ENCODE results near the gene DMGDH.

Gene DMGDH

DNA sequence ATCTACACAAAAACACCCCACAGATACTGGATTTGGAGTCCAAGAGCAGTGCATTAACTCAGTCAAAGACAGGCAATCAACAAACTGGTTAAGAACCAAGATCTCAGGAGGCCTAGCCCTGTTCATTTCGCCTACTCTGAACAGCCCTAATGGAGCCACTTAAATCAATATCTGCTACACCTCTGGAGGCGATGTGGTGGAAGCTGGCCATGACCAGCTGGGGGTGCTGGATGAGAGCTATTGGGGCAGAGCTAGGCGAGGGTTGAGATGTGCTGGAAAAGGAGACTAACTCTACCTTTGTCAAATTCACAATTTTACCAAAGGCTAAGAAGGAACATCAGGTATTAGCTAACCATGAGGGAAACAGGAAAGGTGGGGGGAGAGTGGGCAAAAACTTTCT is 61.1 kb downstream of the DMGDH start:
- no peak for DNase-seq

DNA sequence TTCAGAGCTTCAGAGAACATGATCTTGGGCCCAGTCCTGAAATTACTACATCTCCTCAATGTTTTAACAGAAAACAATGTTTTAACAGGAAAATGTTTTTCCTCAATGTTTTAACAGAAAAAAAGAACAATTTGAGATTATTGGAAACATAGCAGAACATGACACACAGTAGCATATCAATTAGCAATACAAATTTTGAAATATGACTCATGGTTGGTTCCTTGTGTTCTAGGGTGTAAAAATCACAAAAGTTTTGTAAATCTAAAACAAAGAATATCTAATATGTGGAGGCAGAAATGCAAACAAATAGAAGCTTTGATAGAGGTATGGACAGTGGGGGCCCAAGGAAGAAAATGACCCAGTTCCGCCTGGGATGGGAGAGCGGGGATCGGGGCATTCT is 61.6 kb downstream of the DMGDH start:
- no peak for DNase-seq

DNA sequence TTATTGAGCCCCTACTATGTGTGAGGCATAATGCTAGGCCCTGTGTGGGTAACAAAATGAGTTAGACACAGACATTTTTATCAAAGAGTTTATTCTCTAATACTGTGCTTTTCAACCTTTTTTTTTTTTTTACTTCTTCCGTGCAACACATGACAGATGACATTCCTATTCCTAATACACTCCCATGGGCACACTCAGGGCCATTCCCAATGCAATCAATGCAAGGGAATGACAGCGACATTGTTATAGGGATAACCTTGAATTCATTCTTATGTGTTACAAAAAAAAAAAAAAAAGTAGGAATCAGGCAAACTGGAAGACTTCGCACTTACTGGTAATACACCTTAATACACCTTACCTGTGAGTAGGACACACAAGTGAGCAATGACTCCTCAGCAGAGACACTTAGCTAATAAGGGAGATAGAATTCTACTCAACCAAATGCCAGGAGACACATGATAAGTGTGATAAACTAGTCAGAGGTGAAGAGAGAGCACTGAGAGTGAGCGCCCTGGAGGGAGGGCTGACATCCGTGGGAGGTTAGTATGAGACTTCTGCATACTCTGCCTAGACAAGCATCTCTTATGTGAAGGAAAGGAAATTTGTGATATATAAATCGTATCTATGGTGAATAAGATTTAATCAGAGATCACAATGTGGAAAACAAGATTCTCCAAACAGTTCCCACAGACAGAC is 63.4 kb downstream of the DMGDH start:
- no peak for DNase-seq

DNA sequence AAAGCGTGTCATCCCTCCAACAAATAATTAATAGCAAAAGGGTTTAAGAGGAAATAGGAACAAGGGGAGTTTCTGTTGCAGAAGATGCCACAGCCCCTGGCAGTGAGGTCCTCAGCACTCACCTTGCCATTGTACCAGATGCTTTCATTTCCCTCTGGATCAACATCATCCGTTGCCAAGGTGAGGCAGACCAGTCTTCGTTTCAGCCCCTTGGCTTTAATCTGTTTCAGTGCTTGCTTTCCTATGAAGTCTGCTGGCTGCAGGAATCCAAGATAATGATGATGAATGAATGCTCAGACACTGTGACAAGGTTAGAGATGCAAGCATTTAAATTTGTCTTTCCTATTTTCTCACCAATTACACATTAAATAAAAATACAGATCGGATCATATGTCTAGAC is 64.3 kb downstream of the DMGDH start:
- no peak for DNase-seq

DNA sequence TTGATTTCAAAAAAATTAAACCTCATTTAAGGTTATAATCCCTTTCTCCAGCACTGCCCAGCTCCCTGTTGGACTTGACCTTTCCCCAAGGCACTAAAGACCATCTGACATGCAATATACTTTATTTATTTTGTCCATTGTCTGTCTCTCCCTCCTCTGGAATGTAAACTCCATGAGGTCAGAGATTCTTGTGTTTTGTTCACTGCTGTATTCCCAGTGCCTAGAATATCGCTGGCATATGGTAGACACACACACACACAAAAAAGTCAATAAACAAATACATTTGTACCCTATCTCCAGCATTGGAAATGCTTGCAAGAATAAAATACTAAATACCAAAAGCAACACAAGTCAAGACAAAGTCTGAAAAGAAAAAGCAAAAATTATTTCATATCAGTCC is 67.1 kb downstream of the DMGDH start:
- DNase-seq: no peak

DNA sequence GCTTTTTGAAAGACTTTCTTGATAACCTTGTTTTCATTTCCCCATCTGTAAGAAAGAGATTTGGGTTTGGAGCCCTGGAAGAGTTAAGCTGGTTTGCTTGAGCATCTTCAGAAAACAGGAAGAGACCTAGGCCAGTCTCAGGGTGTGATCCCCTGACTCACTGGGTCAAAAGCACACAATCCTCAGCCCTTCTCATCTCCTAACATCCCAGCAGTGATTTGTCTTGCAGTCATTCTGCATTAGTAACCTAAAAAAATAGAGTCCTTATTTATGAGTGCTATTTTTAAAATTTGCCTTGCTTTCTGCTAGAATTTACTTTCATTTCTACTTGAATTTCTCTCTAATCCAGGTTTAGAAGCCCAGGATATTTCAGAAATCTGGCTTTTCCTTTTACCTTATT is 68.0 kb downstream of the DMGDH start:
- DNase-seq: no peak

DNA sequence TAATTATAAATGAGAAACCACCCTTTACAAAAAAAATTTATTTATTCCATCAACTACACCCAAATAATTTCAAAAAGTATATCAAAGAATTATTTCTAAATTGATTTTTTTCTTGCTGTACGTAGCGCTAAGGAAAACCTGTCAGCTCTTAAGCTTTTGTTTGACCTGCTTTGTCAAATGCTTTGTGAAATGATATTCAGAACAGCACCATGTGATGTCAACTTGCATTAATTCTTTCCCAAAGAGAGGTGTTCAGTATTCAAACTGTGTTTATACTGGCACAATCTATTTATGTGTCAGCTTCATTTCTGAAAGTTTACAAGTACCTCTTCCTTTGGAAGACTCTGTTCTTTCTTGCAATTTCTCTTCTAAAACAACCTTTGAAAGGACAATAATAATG is 72.4 kb downstream of the DMGDH start:
- DNase-seq: no peak

DNA sequence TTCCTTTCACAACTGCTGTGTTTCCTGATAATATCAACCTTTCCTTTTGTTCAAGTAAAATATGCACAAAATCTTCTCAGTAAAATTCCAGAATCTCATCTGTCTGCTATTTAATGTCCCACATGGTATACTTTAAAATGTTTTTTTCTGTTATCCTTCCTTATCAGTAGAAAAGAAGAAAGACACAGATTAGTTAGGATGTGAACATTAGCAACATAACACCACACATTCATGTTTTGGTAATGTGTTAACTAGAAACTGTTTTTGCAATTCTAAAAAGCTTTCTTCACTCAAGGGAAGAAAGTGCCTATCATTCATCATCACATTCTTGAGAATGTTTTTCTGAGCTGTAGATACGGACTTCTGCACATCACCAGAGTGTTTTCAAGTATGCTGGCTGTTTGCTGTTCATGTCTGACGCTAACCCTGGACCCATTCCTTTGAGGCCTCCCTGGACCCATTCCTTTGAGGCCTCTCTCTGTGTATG is 73.9 kb downstream of the DMGDH start:
- no peak for DNase-seq

DNA sequence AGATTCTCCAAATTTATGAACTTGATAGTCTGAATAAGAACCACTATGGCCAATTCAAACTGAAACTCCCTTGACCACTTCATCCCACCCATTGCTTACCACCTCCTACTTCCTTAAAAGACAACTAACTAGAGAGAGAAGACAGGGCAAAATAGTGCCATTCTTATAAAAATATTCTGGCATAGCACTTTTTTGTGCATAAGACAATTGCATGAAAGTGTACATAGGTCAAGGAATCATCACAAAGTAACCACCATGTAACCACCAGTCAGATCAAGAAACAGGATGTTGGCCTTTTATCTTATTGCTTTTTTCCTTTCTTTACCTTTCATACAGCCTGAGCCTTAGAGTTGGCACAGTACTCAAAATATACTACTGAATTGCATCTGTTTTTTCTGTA is 76.3 kb downstream of the DMGDH start:
- DNase-seq: peak; percentile 24

DNA sequence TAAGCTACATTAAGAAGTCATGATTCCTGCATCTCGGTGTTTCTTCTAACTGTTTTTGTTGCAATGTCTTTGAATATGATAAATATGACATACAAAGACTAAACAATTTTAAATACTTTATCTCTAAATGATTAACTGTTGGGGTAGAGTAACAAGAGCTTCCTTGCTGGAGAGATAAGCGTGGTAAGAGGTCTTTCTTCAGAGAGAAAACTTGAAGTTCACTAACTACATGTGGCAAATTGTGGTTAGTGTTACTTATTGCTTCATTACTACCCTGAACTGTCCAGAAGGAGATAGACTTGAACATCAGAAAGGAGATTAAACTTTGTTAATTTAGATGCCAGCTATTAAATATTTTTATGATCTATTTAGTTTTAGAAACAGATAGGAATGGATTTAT is 77.3 kb downstream of the DMGDH start:
- no peak for DNase-seq

DNA sequence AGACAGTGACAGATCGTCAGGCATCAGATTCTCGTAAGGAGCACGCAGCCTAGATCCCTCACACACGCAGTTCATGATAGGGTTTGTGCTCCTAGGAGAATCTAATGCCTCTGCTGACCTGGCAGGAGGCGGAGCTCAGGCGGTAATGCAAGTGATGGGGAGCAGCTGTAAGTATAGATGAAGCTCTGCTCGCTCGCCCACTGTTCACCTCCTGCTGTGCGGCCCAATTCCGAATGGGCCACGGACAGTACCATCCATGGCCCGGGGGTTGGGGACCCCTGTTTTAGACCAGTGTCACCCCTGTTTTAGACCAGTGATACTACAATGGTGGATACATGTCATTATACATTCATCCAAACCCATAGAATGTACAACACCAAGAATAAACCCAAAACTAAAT is 80.4 kb downstream of the DMGDH start:
- no peak for DNase-seq

DNA sequence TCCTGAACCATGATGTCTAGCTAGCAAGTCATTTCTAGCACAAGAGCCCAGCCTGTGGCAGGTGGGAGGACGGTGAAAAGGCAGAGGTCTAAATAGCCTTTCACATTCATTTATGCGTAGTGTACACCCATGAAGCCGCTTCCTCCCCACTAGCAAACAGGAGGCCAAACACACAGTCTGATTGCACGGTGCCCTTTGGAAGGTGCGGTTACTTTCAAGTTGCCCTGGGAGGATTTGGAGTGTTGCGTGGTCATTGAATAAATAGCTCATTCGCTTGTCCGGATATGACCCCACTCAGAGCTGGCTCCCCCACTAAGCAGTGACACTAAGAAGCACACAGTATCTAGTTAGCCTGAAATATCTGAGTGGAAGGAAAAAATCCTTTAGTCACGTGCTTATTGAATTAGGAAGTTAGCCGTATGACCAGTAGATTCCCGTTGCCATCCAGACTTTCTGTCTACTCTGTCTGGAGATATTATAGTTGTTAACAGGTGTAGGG is 83.7 kb downstream of the DMGDH start:
- DNase-seq: peak; percentile 59

DNA sequence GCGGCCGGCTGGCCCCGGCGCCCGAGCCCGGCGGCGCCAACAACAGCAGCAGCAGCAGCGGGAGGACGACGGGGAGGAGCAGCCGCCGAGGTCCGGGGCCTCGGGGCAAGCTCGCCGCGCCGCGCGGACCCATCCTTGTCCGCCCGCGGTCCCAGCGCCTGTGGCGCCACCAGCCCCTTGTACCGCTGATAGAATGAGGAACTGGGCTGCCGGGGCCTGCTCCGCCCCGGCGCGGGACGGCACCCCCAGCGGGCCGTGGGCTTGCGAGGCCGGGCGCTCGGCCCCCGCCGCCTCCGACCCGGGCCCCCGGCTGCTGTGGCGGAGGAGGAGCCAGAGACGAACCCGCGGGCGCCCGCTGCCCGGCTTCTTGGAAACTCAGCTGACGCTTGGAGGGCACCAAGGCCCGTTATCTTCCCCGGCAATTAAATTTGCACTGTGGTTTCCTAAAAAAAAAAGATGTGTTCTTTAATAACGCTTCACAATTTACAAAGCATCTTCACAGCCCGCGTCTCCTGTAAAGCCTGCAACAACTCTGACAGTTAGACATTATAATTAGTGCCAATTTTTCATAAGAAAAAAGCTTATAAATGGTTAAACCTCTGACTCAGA is 84.3 kb downstream of the DMGDH start, which contains the start of gene ARSB:
ARSB (minus strand) TSS at position 195 of the 609 bp plus-strand sequence; CDS start at position 133, 62 bp downstream.
- peak; percentile 74 for DNase-seq

DNA sequence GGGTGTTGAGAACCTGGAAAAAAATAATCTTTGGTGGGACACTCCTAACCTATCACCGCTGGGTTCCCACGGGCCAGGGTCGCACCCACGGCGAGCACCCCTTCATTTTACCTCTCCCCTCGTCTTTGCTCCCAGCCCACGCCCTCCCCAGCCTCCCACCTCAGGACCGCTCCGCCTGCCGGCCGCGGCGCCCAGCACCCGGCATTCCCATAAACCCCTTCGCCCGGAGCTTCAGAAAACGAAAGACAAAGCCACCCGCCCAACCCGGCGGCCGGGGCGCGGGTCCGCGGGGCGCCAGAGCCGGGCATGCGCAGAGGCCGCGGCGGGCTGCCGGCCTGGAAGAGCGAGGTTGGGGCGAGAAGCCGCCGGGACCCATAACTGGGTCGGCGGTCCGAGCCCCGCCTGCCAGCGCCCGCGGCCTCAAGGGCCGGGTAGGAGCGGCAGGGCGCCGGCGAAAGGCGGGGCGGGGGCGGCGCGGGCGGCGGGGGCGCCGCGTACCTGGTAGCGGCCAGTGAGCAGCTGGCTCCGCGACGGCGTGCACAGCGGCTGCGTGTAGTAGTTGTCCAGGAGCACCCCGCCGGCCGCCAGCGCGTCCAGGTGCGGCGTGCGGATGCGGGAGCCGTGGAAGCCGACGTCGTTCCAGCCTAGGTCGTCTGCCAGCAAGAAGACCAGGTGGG is 84.9 kb downstream of the DMGDH start:
- peak; percentile 90 for DNase-seq

DNA sequence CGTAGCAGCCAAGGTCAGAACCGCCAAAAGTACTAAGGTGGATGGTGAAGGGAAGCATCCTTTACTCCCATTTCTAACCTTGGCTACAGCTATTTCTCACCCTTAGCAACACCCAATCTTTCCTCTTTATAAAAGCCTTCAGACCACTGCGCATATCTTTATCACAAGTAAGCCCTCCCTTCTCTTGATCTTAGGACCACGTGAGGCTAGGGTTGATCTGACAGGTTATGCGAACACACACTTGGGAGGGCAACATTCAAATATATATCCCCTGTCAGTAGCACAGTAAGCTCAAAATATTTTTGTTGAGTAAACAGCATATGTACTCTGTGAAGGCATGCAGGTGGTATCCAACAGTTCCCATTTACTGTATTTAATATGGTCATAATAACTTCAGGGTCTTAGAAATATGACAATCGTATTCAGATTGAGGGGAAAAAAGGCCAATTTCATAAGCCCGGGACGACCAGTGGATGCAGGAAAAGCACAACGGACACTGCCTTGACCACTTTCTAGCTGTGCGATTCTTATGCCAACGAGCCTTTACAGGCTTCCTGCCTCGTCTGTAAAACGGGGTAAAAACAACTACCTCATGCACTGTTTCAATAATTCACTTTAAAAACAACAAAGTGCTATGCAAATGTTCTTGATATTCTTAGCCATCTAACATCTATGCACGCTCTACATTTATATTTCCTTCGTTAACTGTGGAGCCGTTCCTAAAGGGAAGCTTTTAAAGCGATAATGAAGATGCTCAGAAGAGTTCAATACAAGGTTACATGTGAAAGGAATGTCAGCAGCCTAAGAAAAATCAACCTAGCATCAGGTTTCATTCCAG is 85.7 kb downstream of the DMGDH start:
- no peak for DNase-seq

DNA sequence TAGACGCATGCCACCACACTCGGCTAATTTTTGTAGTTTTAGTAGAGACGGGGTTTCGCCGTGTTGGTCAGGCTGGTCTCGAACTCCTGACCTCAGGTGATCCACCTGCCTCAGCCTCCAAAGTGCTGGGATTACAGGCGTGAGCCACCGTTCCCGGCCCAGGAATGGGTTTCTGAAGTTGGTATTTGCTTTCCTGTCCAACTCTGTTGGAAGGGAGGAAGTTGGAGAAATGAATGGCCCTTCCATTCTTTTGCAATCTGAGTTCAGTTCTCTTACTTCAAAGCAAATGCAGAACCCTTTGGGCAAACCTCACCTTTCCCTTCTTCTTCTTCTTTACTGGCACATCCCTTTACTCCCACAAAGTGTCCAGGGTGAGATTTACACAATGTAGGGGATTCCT is 86.3 kb downstream of the DMGDH start:
- DNase-seq: peak; percentile 19

DNA sequence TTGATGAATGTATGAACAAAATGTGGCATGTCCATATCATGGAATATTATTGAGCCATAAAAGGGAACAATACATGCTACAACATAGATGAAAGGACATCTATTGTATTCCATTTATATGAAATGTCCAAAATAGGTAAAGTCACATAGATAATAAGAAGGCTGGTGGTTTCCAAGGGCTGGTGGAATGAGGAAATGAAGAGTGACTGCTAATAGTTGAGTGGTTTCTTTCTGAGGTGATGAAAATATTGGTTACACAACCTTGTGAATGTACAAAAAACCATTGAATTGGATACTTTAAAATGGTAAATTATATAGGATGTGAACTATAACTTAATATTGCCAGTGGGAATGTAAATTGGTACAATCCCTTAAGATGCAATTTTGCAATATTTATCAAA is 89.6 kb downstream of the DMGDH start:
- peak; percentile 71 for DNase-seq

DNA sequence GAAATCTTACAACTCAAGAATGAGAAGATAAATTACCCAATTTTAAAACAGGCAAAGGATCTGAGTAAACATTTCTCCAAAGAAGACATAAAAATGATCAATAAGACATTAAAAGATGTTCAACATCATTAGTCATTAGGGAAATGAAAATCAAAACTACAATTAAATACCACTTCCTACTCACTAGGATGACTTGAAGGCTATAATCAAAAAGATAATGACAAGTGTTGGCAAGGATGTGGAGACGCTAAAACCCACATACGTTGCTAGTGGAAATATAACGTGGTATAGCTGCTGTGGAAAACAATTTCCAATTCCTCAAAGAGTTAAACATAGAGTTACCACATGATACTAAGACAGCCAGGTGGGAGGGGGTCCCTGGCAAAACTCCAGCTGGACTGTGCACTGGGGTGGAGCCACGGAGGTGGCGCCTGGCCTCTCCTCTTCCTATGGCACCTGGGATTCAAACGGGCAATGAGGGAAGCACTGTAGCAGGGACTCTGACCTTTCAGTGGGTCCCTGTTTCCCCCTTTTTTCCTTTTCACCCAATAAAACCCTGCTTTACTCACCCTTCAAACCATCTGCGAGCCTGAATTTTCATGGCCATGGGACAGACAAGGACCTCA is 90.2 kb downstream of the DMGDH start:
- DNase-seq: no peak

DNA sequence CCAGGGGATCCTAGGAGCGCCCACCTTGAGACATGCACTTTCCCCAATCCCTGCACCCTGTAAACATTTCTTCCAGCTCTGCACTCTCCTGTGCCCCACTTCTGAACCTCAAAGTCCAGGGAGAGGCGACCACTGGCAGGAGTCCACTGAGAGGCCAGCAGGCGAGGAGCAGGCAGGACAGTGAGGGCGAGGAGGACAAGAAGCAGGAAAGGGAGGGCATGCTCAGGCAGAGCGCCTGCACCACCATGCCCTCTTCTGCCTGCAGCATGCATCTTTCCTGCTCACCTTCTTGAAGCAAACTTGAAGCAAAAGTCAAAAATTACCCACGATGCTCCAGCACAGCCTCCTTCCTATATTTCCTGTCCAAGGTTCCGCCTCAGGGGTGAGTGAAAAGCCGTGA is 94.4 kb downstream of the DMGDH start:
- DNase-seq: no peak

DNA sequence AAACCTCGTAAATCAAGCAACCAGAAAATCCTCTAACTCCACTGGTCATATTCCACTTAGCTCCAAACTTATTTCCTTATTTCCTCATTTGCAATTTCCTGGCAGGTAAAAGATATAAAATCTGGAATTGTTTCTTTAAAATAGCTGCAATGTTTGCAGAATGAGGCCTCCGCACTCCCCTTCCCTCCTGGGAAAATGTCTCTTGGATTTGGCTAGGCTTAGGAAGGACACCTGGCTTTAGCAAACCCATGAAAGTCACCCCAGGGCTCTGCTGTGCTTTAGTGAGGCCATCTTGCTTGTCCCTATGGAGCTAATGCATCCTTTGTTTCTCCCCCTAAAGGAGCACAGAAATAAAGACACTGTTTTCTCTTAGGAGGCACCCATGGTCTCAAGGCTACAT is 94.9 kb downstream of the DMGDH start:
- no peak for DNase-seq

DNA sequence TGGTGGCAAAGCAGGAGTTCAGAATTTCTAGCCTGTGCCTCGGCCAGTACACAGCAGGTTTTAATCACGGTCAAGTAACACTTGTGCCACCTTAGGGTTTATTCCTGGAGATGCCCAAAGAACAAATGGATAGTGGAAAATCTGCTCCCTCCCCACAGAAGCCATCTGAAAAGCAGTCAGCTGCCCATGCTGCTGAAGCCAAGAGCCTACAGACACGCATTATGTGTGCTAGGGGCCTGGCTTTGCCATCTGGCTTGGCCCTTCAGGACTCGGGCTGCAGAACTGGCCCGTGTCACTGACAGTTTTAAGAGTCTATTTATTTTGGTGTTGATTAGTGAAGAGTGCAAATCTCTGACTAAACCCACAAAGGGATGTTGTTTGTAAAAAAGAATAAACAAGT is 95.5 kb downstream of the DMGDH start:
- DNase-seq: no peak

DNA sequence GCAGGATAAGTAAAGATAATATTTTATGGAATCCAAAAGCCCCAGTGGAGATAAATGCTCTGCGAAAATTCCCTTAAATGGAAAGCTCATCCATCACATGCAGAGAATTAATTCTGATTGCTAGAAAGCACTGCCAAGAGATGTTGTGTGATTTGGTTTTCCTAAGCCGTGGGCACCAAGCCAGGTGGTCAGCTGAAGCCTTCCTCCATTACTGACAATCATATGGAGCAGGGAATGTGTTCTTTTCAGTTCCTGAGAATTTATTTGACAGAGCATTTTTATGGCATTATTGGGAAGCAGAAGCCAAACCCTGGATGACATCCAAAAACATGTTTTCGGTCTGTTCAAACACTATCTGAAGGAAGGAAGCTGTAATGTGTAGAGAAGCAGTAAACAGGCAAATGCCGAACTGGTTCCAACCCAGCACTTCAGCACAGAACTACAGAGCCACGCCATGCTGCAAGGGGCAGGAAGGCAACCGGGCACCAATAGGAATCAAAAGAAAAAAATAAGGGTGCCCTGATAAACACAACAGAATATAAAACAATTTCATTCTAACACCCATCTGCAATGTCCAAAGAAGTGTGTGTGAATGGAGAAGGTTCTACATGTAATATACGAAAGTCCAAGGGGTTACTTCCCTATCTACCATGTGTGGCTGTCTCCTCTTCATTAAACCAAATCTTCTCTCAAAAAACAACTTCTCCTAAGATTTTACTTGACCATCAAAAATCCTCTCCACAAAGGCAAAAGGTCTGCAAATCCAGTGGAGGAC is 96.6 kb downstream of the DMGDH start:
- no peak for DNase-seq
